GM19099 (cell line): ENCODE results near the gene RRM1.

Source experiments
- POLR2A ChIP-seq: IDR thresholded peaks from 3 replicates; pipeline ENCODE4 v1.6.1; 2011; ENCODE audit warnings: low read depth; ENCODE audit not compliant: insufficient read length; ENCODE audit errors: extremely low read depth

Gene RRM1

DNA sequence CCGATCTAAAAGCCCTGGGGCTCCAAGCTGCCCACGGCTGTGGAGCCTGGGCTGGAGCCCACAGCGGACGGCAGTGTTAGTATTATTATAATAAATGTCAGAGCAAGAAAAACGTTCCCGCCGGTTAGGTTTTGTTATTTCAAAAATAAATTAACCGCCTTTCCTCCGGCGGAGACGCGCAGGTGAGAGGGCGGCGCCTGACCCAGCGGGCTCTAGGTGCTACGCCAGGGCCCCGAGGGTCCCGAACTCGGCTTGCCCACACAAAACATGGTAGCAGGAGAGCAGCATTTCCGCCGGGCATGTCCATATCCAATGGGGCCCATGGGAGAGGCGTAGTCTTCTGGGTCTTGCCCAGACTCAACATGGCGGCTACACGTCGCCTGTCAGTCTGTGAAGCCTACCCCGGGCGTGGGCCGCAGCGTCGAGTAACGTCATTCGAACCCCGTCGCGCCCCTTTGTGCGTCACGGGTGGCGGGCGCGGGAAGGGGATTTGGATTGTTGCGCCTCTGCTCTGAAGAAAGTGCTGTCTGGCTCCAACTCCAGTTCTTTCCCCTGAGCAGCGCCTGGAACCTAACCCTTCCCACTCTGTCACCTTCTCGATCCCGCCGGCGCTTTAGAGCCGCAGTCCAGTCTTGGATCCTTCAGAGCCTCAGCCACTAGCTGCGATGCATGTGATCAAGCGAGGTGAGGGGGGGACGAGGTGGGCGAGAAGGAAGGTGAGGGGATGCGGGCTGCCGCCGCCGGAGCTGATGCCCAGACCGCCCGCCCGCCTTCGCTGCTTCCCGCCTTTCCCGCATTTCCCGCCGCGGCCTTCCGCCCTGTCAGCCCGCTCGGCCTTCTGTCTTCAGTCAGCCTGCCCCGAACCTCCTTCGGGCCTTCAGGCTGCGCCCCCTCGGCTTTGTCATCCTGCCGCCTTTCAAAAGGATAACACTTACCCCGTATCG, at the start of gene RRM1:
Gene RRM1, plus strand, starts transcription at position 452 of the 944 bp plus-strand sequence. Its CDS starts 214 bp downstream, at position 666.
- peak; percentile 72 for TF ChIP-seq POLR2A

DNA sequence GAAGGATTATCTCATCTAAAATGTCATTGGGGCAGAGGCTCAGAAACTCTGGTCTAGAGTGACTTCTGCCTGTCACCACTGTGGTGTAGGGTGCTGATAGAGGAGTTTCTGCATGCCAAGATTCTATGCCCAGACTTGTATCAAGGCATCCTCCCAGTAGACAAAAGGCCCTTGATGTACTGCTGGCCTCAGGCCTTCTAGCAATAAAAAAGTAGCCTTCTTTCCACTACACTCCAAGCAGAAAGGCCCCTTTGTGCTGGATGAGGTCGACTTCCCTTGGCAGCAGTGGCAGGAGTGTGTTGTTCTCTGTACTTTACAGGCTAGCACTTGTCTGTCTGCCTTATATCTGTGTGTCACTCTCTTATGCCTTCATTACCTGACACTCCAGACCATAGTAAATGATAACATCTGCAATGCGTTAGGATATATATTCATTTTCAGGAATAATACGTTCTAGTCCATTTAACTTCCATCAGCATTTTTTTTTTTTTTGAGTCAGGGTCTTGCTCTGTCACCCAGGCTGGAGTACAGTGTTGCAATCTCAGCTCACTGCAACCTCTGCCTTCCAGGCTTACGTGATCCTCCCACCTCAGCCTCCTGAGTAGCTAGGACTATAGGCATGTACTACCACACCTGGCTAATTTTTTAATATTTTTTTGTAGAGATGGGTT, 49.5 kb upstream of the RRM1 start:
- TF ChIP-seq POLR2A = no peak

DNA sequence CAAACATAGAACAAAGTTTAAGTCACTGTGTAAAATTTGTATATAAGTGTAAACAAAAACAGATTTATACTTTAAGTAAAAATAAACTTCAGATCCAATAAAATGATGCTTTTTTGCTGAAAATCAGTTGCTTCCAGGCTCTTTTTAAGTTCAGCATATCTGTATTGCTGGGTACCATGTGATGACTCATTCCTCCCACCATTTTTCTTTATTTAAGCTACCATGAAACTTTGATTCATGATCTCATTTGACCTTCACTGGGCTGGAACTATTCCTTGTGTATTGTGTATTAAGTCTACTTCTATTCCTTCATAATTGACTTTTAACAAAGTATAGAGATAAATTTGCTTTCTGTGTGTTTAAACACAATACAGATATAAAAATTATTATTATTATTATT, 46.3 kb upstream of the RRM1 start:
- no peak for TF ChIP-seq POLR2A

DNA sequence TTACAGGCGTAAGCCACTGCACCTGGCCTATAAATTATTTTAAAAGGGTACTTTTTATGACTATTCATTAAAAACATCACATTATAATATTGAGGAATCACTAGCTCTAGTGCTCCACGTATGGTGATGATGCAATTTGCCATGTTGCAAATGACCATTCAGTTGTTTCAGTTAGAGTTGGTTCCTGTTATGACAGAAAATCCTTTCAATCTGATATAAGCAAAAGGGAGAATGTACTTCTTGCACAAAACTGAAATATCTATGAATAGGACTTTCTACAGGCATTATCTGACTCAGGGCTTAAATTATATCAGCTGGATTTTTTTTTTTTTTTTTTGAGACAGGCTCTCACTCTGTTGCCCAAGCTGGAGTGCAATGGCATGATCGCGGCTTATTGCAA, 45.6 kb upstream of the RRM1 start:
- TF ChIP-seq POLR2A = no peak

DNA sequence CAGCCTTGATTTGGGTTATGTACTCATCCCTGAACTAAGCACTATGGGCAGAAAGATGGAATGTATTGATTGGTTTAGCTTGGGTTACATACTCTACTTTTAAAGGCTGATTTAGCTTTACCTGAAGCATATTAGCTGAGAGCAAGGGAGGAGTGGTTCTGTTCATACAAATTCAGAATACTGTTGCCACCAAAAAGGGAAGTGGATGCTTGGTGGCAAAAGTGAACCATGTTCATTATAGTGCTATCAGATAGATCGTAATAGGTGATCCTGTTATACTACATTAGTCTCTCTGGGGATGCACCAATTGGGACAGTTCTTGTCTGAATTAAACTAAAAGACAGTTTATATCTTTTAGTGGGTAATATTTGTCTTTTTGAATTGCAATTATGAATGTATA, 44.5 kb upstream of the RRM1 start:
- TF ChIP-seq POLR2A = no peak

DNA sequence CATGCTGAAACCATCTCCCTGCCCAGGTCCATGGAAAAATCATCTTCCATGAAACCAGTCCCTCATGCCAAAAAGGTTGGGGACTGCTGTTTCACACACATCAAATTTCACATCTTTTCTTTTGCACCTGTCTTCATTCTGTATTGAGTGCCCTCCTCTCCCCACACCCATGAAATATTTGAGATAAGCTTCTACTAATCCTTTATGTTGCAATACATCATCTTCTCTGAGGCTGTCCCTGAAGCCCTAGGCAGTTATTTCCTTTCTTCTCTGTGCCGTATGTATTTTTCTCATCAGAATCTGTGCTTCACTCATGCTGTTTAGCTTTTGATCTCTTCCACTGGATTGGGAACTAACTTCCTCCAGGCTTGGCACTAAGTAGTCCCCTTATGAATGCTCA, 40.0 kb upstream of the RRM1 start:
- no peak for TF ChIP-seq POLR2A

DNA sequence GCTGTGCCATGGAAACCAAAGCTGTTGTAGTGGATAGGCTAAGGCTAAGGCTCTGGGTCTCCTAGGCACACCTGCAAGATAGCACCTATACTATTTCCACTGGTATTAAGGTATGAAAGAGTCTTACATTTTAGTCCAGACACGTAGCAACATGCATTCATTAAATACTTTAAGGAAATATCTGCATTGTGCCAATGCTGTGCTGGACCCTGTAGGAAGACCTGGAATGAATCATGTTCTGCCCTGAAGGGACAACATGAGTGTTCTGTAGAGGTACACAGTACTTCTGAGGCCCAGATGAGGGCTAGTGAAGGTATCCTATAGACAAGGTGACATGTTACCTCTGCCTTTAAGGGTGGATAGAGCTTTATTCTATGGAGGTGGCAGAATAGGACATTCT, 35.2 kb upstream of the RRM1 start:
- no peak for TF ChIP-seq POLR2A

DNA sequence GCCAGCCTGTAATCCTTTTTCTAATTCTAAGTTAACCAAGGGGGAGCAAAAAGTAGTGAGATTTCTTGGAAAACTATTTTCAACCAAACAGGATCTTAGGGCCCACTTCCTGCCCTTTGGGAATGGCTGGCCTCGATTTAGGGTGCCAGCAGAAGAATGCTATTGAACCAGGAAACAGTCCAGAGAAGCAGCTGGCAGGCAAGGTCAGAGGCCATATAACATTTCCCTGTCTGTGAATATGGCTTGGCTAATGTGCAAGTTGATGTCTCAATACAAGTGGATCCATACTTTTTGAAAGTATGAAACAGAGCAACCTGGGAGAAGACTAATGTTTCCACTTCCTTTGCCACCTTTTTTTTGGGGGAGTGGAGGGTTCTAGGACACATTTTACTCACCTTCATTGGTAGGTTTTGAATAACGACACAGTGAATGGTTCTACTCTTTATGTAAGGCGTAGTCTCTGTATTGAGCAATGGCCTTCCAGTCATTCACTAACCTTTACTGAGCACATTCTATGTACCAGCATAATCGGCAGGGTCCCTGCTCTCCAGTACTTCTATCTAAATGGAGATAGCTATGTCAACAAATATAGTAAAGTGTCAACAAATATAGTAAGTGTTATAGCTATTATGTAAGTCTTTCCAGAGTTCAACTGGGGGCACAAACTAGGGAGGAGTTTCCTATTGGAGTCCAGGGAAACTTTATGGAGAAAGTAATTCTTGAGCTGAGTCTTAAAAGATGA, 34.2 kb upstream of the RRM1 start:
- no peak for TF ChIP-seq POLR2A

DNA sequence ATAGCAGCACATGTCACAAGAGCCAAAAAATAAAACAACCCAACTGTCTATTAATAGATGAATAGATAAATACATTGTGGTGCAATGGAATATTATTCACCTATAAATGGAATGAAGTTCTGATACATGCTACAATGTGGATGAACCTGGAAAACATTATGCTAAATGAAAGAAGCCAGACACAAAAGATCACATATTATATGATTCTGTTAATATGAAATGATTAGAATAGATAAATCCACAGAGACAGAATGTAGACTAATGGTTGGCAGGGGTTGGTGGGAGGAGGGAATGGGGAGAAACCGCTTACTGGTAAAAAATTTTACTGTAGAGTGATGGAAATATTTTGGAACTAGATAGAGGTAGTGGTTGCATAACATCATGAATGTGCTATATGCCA, 32.9 kb upstream of the RRM1 start:
- no peak for TF ChIP-seq POLR2A

DNA sequence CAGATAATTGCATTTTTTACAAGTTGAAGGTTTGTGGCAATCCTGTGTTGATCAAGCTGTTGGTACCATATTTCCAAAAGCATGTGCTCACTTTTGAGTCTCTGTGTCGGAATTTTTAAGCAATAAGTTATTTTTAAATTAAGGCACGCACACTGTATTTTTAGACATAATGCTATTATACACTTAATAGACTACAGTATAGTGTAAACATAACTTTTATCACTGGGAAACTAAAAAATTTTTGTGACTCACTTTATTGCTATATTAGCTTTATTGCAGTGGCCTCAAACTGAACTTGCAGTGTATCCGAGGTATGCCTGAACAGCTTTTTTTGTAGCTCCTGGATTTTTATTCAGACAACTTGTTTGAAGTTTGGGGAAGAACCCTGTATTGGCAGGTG, 31.3 kb upstream of the RRM1 start:
- no peak for TF ChIP-seq POLR2A

DNA sequence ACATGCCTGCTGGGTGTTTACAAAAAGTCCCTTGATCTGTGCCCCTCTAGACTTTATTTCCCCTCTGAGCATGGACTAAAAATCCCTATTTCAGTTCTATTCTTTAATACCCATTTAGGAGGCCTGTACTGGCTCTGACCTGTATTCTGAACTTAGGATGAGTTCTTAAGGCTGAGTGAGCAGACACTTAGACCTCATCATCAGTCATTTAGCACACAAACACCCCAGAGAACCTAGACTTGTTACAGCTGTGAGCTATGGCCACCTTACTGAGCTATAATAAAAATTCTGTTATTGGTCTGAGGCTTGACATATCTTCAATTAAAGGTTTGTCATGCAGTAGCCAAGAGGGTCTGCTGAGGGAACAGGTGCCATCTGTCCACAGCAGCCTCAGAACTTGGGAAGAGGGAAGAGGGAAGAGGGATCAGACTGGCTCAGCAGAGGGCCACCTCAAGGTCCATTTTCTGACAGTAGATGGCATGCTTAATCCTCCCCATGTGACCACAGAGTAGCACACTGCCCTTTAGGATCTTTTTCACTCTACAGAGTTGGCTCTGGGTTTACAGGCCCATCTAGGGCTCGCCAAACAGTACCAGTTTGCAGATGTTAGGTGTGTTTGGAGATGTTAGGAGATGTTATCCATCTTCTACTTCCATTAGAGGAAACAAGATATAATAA, 30.2 kb upstream of the RRM1 start:
- no peak for TF ChIP-seq POLR2A

DNA sequence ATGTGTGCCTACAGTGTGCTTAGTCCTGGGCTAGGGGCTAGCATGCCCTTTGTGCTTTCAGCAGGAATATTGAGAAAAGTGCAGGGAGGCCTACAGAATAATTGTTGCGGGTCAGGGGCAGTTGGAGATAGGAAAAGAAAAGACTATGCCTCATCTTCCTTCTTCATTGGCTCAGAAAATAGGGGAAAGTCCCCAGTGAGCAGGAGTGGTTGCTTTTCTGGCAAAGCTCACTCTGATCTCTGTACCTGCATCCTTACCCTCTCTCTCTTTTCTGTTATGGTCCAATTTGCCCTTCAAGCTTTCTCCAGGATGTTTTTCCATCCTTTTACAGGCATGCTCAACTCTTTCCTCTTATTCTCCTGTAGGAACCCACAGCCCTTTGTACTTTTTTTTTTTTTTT, 29.5 kb upstream of the RRM1 start:
- TF ChIP-seq POLR2A = no peak

DNA sequence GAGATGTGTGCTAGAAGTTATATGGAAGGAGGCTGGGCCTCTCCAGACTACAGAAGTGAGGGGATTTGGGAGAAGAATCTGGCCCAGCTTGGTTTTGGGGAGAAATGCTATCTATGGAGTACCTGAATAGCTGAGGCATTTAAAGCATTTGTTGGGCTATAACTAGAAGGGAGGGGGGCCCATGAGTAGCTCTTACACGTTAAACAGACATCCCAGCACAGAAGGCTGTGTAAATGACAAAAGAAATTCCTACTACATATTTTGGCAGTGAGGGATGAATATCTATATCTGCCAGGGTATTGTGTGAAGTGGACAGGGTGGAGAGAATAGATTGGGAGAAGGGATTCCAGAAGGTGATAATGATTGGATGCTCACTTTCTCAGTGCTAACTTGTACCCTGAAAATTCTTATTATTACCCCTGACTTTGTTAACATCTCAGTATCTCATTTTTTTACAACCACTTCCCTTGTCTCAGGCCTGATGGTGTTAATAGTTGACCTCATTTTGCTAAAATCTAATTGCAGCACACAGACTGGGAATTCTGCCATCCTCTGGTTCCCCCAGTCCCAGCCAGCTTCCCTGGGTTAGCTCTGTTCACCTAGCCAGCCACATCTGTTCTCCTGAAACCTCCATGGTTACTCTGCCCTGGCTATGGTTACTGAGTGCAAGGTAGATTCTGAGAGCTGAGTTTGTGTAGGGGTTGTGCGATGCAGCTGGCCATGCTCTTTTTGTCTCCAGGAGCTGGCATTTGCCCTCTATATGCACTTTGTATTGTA, 28.8 kb upstream of the RRM1 start:
- no peak for TF ChIP-seq POLR2A

DNA sequence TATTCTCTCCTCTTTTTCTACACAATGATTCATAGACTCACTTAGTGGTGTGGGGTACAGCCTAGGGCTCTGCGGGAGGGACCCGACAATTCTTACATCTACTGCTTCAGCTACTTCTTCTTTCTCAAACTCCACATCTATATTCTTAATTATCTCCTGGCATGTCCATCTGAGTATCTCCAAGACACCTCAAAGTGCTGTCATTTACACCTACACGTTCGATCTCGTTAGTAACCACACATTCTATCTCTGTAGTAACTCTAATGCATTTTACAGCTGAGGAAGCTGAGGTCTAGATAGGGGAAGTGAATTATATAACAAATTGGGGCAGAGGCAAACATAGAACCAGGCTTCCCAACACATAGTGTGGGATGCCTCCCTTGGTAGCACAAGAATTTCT, 27.7 kb upstream of the RRM1 start:
- no peak for TF ChIP-seq POLR2A

DNA sequence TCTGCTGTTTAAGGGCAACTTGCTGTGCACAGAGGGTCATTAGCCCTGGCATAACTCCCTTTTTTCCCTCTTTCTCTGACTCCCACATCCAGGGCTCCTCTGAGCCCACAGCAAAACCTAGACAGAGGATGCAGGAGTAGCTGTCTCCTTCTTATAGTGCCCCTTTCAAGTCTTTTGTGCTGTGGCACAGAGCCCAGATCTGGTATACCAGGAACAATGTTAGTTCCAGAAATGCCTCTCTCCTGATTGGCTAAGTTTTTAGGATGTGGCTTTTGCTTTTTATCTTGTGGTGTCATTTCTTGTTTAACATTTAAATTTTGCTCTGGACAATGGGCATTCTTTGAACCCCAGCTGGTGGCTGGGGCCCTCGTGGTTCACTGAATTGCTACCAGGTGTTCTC, 25.6 kb upstream of the RRM1 start:
- TF ChIP-seq POLR2A = no peak

DNA sequence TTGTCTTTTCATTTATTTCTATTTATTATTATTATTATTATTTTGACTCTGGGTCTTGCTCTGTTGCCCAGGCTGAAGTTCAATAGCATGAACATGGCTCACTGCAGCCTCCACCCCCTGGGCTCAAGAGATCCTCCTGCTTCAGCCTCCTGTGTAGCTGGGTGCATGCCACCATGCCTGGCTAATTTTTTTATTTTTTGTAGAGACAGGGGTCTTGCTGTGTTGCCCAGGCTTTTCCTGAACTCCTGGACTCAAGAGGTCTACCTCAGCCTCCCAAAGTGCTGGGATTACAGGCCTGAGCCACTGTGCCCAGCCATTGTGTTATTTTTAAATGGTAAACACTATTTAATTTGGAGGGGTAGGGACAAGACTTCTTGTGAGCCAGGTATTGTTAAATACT, 23.3 kb upstream of the RRM1 start:
- no peak for TF ChIP-seq POLR2A
